ENCODE measurements around the gene HLA-DMA. TPM values are rescaled to one million over a fixed set of nuclear protein-coding genes. Genes with fewer than 3 reads are reported as not detected.

HLA-DMA gene
- total and polyA plus RNA-seq, 9 of the 15 experiments (the other 6 are each of a cell fraction or from before 2014, with no cell fraction given), result 0.13 to 0.83 (median 0.51) TPM

DNA sequence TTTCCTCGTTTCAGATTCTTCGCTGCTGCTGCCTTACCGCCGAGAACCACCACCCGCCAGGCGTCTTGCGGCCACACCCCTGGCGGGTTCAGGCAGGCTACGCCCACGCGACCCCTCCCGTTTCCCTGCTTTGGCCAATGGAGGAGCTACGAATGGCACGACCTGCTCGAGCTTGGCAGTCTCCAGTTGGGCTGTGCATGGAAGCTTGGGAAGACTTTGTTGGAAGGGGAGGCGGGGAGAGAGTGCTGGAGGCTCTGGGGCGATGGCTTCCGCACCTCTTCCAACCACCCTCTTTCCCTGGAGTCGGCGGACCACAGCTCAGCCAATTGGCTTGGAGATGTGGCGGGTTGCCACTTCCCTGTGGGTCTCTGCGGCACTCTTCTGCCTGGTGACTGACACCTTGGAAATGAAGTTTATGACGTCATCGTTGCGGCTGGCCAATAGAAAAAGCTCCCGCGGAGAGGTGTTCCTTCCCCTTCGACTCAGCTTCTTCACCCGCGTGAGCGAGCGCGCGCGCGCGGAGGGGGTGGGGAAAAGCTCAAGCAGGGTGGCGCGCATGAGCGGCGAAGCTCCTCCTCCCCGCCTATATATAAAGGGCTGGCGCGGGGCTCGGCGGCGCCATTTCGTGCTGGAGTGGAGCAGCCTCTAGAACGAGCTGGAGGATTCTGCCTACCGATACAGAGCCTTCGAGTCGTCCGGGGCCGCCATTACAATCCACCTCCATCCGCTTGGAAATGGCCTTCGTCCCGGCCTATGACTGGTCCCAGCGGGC is 18.9 kb upstream of the HLA-DMA start (continued):
- TF ChIP-seq ZNF12 (CRISPR knock-in tag; IDR thresholded peaks at IDR 0.05), result peak; percentile 12; the same call in 1 of the 2 replicates
- TF ChIP-seq CBX5 (IDR thresholded peaks at IDR 0.05; ENCODE audit: borderline replicate concordance, low read depth), result no peak
- TF ChIP-seq SIN3A (IDR thresholded peaks at IDR 0.05; ENCODE audit: borderline replicate concordance in 2 of 2, control insufficient read depth in 1 of 2, low read depth in 2 of 2, low read length in 2 of 2), result peak in 1 of 2 experiments; percentile 77; a peak in 2 of 4 replicates
- peak; percentile 8; the same call in 1 of the 2 replicates for TF ChIP-seq MAFK (IDR thresholded peaks at IDR 0.05; ENCODE audit: low read length)
- no peak for TF ChIP-seq POLR2H (tag; IDR thresholded peaks at IDR 0.05; ENCODE audit: low read depth)
- TF ChIP-seq, protein P1, sequence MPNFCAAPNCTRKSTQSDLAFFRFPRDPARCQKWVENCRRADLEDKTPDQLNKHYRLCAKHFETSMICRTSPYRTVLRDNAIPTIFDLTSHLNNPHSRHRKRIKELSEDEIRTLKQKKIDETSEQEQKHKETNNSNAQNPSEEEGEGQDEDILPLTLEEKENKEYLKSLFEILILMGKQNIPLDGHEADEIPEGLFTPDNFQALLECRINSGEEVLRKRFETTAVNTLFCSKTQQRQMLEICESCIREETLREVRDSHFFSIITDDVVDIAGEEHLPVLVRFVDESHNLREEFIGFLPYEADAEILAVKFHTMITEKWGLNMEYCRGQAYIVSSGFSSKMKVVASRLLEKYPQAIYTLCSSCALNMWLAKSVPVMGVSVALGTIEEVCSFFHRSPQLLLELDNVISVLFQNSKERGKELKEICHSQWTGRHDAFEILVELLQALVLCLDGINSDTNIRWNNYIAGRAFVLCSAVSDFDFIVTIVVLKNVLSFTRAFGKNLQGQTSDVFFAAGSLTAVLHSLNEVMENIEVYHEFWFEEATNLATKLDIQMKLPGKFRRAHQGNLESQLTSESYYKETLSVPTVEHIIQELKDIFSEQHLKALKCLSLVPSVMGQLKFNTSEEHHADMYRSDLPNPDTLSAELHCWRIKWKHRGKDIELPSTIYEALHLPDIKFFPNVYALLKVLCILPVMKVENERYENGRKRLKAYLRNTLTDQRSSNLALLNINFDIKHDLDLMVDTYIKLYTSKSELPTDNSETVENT (CRISPR knock-in tag; IDR thresholded peaks at IDR 0.05), result peak; percentile 97
- TF ChIP-seq FUS (optimal IDR thresholded peaks at IDR 0.05; ENCODE audit: low read depth, low read length), result peak; percentile 16
- TF ChIP-seq ZNF77 (CRISPR knock-in tag; IDR thresholded peaks at IDR 0.05), result no peak
- TF ChIP-seq TAF1 (IDR thresholded peaks at IDR 0.05; ENCODE audit: control insufficient read depth, extremely low read depth, insufficient read depth, low read length, severe bottlenecking), result peak; percentile 99
- peak; percentile 95; the same call in 1 of the 2 replicates for TF ChIP-seq NR4A1 (CRISPR knock-in tag; IDR thresholded peaks at IDR 0.05)
- peak; percentile 85; the same call in 1 of the 2 replicates for TF ChIP-seq NR4A1 (tag; IDR thresholded peaks at IDR 0.05)
- no peak for TF ChIP-seq PYGO2 (tag; IDR thresholded peaks at IDR 0.05)
- peak; percentile 68 for TF ChIP-seq SPI1 (IDR thresholded peaks at IDR 0.05; ENCODE audit: borderline replicate concordance, low read depth, low read length)
- TF ChIP-seq NFE2 (IDR thresholded peaks at IDR 0.05; ENCODE audit: low read depth), result no peak
- TF ChIP-seq POLR2A (conservative IDR thresholded peaks at IDR 0.05), result peak; percentile 100
- TF ChIP-seq, protein P2, sequence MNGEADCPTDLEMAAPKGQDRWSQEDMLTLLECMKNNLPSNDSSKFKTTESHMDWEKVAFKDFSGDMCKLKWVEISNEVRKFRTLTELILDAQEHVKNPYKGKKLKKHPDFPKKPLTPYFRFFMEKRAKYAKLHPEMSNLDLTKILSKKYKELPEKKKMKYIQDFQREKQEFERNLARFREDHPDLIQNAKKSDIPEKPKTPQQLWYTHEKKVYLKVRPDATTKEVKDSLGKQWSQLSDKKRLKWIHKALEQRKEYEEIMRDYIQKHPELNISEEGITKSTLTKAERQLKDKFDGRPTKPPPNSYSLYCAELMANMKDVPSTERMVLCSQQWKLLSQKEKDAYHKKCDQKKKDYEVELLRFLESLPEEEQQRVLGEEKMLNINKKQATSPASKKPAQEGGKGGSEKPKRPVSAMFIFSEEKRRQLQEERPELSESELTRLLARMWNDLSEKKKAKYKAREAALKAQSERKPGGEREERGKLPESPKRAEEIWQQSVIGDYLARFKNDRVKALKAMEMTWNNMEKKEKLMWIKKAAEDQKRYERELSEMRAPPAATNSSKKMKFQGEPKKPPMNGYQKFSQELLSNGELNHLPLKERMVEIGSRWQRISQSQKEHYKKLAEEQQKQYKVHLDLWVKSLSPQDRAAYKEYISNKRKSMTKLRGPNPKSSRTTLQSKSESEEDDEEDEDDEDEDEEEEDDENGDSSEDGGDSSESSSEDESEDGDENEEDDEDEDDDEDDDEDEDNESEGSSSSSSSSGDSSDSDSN (IDR thresholded peaks at IDR 0.05; ENCODE audit: borderline replicate concordance in 1 of 2, low read depth in 2 of 2, low read length in 2 of 2), result no peak
- peak; percentile 98 for TF ChIP-seq POLR2AphosphoS2 (IDR thresholded peaks at IDR 0.05; ENCODE audit: low read length)
- peak; percentile 67 for TF ChIP-seq FOS (IDR thresholded peaks at IDR 0.05; ENCODE audit: extremely low read depth, insufficient read length)
- no peak; the same call in 1 of the 2 replicates for TF ChIP-seq NFXL1 (CRISPR knock-in tag; IDR thresholded peaks at IDR 0.05)
- no peak for TF ChIP-seq PCBP2 (IDR thresholded peaks at IDR 0.05; ENCODE audit: low read depth, low read length, poor library complexity, severe bottlenecking)
- no peak for TF ChIP-seq NCOA2 (IDR thresholded peaks at IDR 0.05; ENCODE audit: partially characterized antibody in 2 of 2)
- no peak for TF ChIP-seq ZFX (CRISPR knock-in tag; IDR thresholded peaks at IDR 0.05)
- TF ChIP-seq TEAD4 (IDR thresholded peaks at IDR 0.05; ENCODE audit: low read length), result peak; percentile 81
- TF ChIP-seq TEAD4 (CRISPR knock-in tag; IDR thresholded peaks at IDR 0.05; ENCODE audit: borderline replicate concordance), result no peak
- TF ChIP-seq GABPB1 (CRISPR knock-in tag; IDR thresholded peaks at IDR 0.05), result peak; percentile 66

Measured in K562 (cell line).